ENCODE data around the gene TNFRSF1A. TPM values are rescaled to one million over a fixed set of nuclear protein-coding genes. Genes with fewer than 3 reads are reported as not detected.
A peak's percentile ranks its signal among the peaks of the same experiment; 100 is the strongest.

TNFRSF1A gene
- total RNA-seq, 4 donors from 2014 or later = 196 to 437 (median 306) TPM

- no peaks in the 10 kb centered on the region for H3K9me3 ChIP-seq
- H3K36me3 ChIP-seq = no peaks in the 10 kb centered on the region
- peaks cover 5 to 86% (median 39%) of the 10 kb centered on the region in 4 donors for H3K4me1 ChIP-seq
- WGBS, 2 donors = 64 to 68% methylated on average over 4 of the region's 4 CpGs
- peak overlapping the region; percentile 61 to 95 (median 76) for H3K27ac ChIP-seq
- H3K4me3 ChIP-seq = no peak overlapping the region
- no peaks in the 10 kb centered on the region for H3K27me3 ChIP-seq
- DNase-seq (ENCODE audit: low spot score in 2 of 2) = no peak
- no peak for TF ChIP-seq EP300 (IDR thresholded peaks at IDR 0.05)
- no peak for TF ChIP-seq CTCF (IDR thresholded peaks at IDR 0.05)
- TF ChIP-seq POLR2A (IDR thresholded peaks at IDR 0.05) = no peak
Measured at GRCh38 chr12:6377667-6377994, 35.8 kb upstream of the TNFRSF1A start.

- TF ChIP-seq CTCF (IDR thresholded peaks at IDR 0.05) (no peak), EP300 (IDR thresholded peaks at IDR 0.05) (no peak), POLR2A (IDR thresholded peaks at IDR 0.05) (no peak)
- H3K9me3 ChIP-seq = no peaks in the 10 kb centered on the region
- DNase-seq (ENCODE audit: low spot score in 2 of 2) = no peak
Measured at GRCh38 chr12:6376870-6377666, 35.2 kb upstream of the TNFRSF1A start.

GRCh38 chr12:6376079-6376869, 34.4 kb upstream of the TNFRSF1A start:
- TF ChIP-seq POLR2A (IDR thresholded peaks at IDR 0.05) (no peak), EP300 (IDR thresholded peaks at IDR 0.05) (peak; percentile 48 to 77), CTCF (IDR thresholded peaks at IDR 0.05) (peak; percentile 11 to 52 (median 37))
- Histone ChIP-seq H3K27ac (peak overlapping the region; percentile 61 to 95 (median 76)), H3K4me1 (peaks cover 5 to 92% (median 47%) of the 10 kb centered on the region in 4 donors), H3K27me3 (no peaks in the 10 kb centered on the region), H3K9me3 (no peaks in the 10 kb centered on the region), H3K4me3 (peak overlapping the region in 1 of 4 donors; percentile 16), H3K36me3 (no peaks in the 10 kb centered on the region)
- WGBS, 2 donors = 40 to 47% methylated on average over 19 of the region's 19 CpGs
- DNase-seq (ENCODE audit: low spot score in 2 of 2) = peak in 1 of 2 donors; percentile 53

More at GRCh38 chr12:6376870-6377666, 35.2 kb upstream of the TNFRSF1A start:
- H3K27ac ChIP-seq = peak overlapping the region; percentile 61 to 95 (median 76)
- H3K36me3 ChIP-seq = no peaks in the 10 kb centered on the region
- WGBS, 2 donors = 65 to 67% methylated on average over 10 of the region's 10 CpGs
- no peak overlapping the region for H3K4me3 ChIP-seq
- H3K4me1 ChIP-seq = peaks cover 5 to 86% (median 42%) of the 10 kb centered on the region in 4 donors
- H3K27me3 ChIP-seq = no peaks in the 10 kb centered on the region

- H3K4me3 ChIP-seq = peak within 1 kb of the TSS in 1 of 4 donors; percentile 16
- peak within 1 kb of the TSS; percentile 61 to 95 (median 76) for H3K27ac ChIP-seq
- peaks cover 5 to 96% (median 47%) of the 10 kb centered on the region in 4 donors for H3K4me1 ChIP-seq
- no peak for TF ChIP-seq EP300 (IDR thresholded peaks at IDR 0.05)
- no peak for TF ChIP-seq CTCF (IDR thresholded peaks at IDR 0.05)
- TF ChIP-seq POLR2A (IDR thresholded peaks at IDR 0.05) = no peak
- H3K27me3 ChIP-seq = no peaks in the 10 kb centered on the region
- no peak for DNase-seq (ENCODE audit: low spot score in 2 of 2)
- H3K36me3 ChIP-seq = no peaks in the 10 kb centered on the region
- H3K9me3 ChIP-seq = no peaks in the 10 kb centered on the region
- 81 to 85% methylated on average over 15 of the region's 15 CpGs for WGBS, 2 donors
Measured at GRCh38 chr12:6375269-6376078, 33.6 kb upstream of the TNFRSF1A start, which contains the start of gene SCNN1A. Gene SCNN1A, minus strand, starts transcription at chr12:6375563. Its CDS starts 780 bp downstream, at chr12:6374783.

Data from tibial nerve (tissue), 4 donors.